ENCODE results near the gene KCTD1. TPM values are rescaled to one million over a fixed set of nuclear protein-coding genes. Genes with fewer than 3 reads are reported as not detected.

Gene KCTD1
- total RNA-seq, 2 experiments from 2014 or later, result 3.2 to 4.2 TPM

GRCh38 chr18:26547646-26548414, 523 bp downstream of the KCTD1 start:
- peak; percentile 81 for DNase-seq
- no peak overlapping the region for H3K27ac Mint-ChIP-seq
- H3K4me3 Mint-ChIP-seq, result peak overlapping the region; percentile 73
- H3K36me3 Mint-ChIP-seq (ENCODE audit: low read depth), result peaks cover 8% of the 10 kb centered on the region
- H3K9me3 Mint-ChIP-seq (ENCODE audit: low read depth), result no peaks in the 10 kb centered on the region
- POLR2A ChIA-PET, result no interaction called here
- peaks cover 34% of the 10 kb centered on the region for H3K27me3 Mint-ChIP-seq
- CTCF ChIA-PET, result interaction anchor here (0.6 to 1.4 kb wide), 7 partner anchors 20 to 268 kb away, joined by 3 to 4 read pairs (median 3); no protein-coding TSS in a partner anchor
- peak; percentile 82 for ATAC-seq
- intact Hi-C loops (cut with DNase I, micrococcal nuclease), result loop anchor here in 1 of 2 experiments (1.0 to 10.0 kb wide), 4 partner anchors 109 to 458 kb away; partner anchors contain the start of genes SS18 and TAF4B
- peaks cover 28% of the 10 kb centered on the region for H3K4me1 Mint-ChIP-seq

DNA sequence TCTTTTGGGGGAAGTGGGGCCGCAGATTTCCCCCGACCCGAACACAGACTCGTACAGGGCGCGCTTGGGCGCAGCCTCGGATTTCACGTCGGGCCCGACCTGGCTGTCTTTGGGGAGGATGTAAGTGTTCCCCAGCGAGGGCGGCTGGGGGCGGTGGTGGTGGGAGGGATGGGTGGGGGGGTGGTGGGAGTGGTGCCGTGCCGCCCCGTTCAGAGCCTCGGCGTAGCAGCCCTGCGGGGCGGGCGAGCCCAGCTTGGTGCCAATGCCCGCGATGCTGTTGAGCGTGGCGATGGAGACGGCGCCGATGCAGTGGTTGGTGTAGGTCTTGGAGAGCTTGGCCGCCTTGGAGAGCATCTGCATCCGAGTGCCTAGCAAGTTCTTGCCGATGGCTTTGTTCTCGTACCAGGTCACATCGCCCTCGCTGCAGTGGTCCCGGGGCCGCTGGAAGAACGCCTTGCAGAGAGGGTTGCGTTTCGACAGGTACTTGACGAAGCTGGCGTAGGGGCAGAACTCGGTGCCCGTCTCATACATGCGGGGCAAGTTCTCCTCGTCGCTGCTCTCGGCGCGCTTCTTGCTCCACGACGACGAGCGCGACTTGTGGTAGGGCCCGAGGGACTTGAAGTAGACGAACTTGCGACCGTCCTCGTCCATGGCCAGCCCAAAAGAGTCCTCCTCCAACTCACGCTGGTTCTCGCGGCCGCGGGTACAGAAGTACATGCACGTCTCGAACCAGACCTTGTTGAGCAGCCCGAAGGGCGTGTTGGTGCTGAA, 1.3 kb downstream of the KCTD1 start:
- CTCF ChIA-PET, result interaction anchor here (0.6 to 1.4 kb wide), 6 partner anchors 19 to 267 kb away, joined by 3 to 4 read pairs (median 3); no protein-coding TSS in a partner anchor
- ATAC-seq (no peak), DNase-seq (peak; percentile 7)
- Mint-ChIP-seq H3K27me3 (peaks cover 28% of the 10 kb centered on the region), H3K4me1 (peaks cover 28% of the 10 kb centered on the region), H3K9me3 (ENCODE audit: low read depth) (no peaks in the 10 kb centered on the region), H3K4me3 (peak overlapping the region; percentile 73), H3K27ac (no peak overlapping the region), H3K36me3 (ENCODE audit: low read depth) (peaks cover 8% of the 10 kb centered on the region)
- POLR2A ChIA-PET, result no interaction called here
- intact Hi-C loops (cut with DNase I, micrococcal nuclease), result loop anchor here in 1 of 2 experiments (5.0 to 10.0 kb wide), 2 partner anchors 165 to 322 kb away; partner anchors contain the start of gene TAF4B

DNA sequence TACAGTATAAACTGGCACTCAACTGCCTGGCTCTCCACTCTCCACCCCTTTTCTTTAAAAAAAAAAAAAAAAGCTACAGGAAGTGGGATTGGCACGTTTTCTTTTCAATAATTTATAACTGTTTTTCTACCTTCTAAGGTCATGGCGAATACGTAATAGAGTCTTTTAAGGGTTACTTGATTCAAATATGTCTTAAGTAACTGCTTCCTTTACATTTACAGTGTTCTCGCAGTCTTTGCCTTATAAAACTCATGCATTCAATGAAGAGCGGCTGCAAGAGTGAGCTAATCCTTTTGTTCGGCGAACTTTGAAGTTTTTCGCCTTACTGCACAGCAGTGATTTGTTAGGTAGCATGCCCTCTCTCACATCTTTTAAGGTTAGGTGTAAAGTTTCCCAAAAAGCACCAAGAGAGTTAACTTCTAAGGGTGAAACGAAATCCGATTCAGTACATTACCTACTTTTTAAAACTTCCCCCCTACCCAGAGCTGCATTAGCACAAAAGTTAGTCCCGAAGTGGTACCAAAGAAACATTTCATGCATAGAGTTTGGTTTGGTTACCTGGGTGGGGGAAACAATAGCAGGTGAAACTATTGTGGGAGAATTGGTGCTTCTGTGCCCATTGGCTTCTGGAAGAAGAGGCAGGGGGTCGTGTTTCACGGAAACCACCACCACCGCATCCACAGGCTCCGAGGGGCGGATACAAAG, 2.0 kb downstream of the KCTD1 start:
- ATAC-seq (no peak), DNase-seq (no peak)
- intact Hi-C loops (cut with DNase I, micrococcal nuclease), result loop anchor here in 1 of 2 experiments (5.0 to 10.0 kb wide), 2 partner anchors 164 to 322 kb away; partner anchors contain the start of gene TAF4B
- POLR2A ChIA-PET, result no interaction called here
- no peak overlapping the region for H3K27ac Mint-ChIP-seq
- peaks cover 21% of the 10 kb centered on the region for H3K27me3 Mint-ChIP-seq
- no peak overlapping the region for H3K4me3 Mint-ChIP-seq
- no peaks in the 10 kb centered on the region for H3K9me3 Mint-ChIP-seq (ENCODE audit: low read depth)
- peaks cover 8% of the 10 kb centered on the region for H3K36me3 Mint-ChIP-seq (ENCODE audit: low read depth)
- CTCF ChIA-PET, result interaction anchor here (0.7 kb wide), 1 partner anchor 207 kb away, joined by 3 read pairs; no protein-coding TSS in a partner anchor
- peaks cover 25% of the 10 kb centered on the region for H3K4me1 Mint-ChIP-seq

DNA sequence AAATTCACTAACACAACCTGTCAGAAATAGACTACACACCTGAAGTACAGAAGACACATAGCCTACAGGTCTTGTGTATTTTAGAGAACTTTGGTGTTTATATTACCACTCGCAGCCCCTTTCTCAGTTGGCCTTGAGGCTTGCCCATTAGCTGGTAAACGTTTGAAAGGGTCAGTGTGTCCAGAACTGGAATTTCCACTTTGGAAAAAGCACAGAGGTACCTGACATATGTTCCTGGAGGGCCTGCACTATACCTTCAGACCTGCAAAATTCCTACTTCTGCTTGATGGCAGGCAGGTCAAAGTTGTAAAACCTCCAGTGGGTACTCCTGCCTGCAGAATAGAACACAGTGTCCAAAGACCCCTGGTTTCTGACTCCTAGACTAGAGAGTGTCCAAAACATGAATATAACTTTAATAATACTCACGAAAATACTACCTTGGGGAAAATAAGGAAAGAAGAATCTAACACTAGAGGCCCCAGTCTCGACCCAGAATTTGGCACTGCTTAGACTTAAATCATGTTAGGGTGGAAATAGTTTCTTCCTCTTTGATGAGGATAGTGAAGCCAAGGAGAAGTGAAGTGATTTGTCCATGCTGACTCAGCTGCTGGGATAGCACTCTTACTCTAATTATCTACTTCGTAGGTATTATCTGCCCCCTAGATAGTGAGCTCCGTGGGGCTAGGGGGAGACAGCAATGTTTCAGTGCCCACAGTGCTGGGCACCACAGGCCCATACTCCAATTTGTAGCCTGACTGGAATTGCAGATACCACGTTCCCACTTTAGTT, 2.8 kb downstream of the KCTD1 start:
- DNase-seq (no peak), ATAC-seq (no peak)
- Mint-ChIP-seq H3K27me3 (peaks cover 16% of the 10 kb centered on the region), H3K4me1 (peaks cover 24% of the 10 kb centered on the region), H3K27ac (no peak overlapping the region), H3K4me3 (no peak overlapping the region), H3K9me3 (ENCODE audit: low read depth) (no peaks in the 10 kb centered on the region), H3K36me3 (ENCODE audit: low read depth) (peaks cover 8% of the 10 kb centered on the region)
- intact Hi-C loops (cut with DNase I, micrococcal nuclease), result loop anchor here in 1 of 2 experiments (5.0 to 10.0 kb wide), 2 partner anchors 163 to 321 kb away; partner anchors contain the start of gene TAF4B
- POLR2A ChIA-PET, result no interaction called here
- CTCF ChIA-PET, result interaction anchor here (0.7 kb wide), 1 partner anchor 206 kb away, joined by 3 read pairs; no protein-coding TSS in a partner anchor

GRCh38 chr18:26544451-26544850, 3.9 kb downstream of the KCTD1 start:
- no peak overlapping the region for H3K4me3 Mint-ChIP-seq
- CTCF ChIA-PET, result no interaction called here
- no peaks in the 10 kb centered on the region for H3K9me3 Mint-ChIP-seq (ENCODE audit: low read depth)
- intact Hi-C loops (cut with DNase I, micrococcal nuclease), result loop anchor here in 1 of 2 experiments (10.0 kb wide), 1 partner anchor 320 kb away; the partner anchor contains the start of gene TAF4B
- peaks cover 8% of the 10 kb centered on the region for H3K36me3 Mint-ChIP-seq (ENCODE audit: low read depth)
- DNase-seq (no peak), ATAC-seq (no peak)
- H3K4me1 Mint-ChIP-seq, result peaks cover 21% of the 10 kb centered on the region
- no peak overlapping the region for H3K27ac Mint-ChIP-seq
- POLR2A ChIA-PET, result no interaction called here
- peaks cover 8% of the 10 kb centered on the region for H3K27me3 Mint-ChIP-seq

GRCh38 chr18:26543373-26543772, 5.0 kb downstream of the KCTD1 start:
- intact Hi-C loops (cut with DNase I, micrococcal nuclease), result loop anchor here in 1 of 2 experiments (10.0 kb wide), 1 partner anchor 319 kb away; the partner anchor contains the start of gene TAF4B
- ChIA-PET POLR2A (no interaction called here), CTCF (interaction anchor here (0.5 kb wide), 1 partner anchor 482 kb away, joined by 3 read pairs; no protein-coding TSS in a partner anchor)
- Mint-ChIP-seq H3K4me3 (no peak overlapping the region), H3K4me1 (peaks cover 26% of the 10 kb centered on the region), H3K9me3 (ENCODE audit: low read depth) (no peaks in the 10 kb centered on the region), H3K27ac (no peak overlapping the region), H3K27me3 (peaks cover 8% of the 10 kb centered on the region), H3K36me3 (ENCODE audit: low read depth) (peaks cover 8% of the 10 kb centered on the region)
- no peak for ATAC-seq
- DNase-seq, result no peak

GRCh38 chr18:26540043-26540628, 8.2 kb downstream of the KCTD1 start:
- no peak overlapping the region for H3K4me3 Mint-ChIP-seq
- CTCF ChIA-PET, result interaction anchor here (0.6 kb wide), 1 partner anchor 80 kb away, joined by 4 read pairs; no protein-coding TSS in a partner anchor
- H3K27ac Mint-ChIP-seq, result no peak overlapping the region
- POLR2A ChIA-PET, result no interaction called here
- DNase-seq (no peak), ATAC-seq (no peak)
- H3K36me3 Mint-ChIP-seq (ENCODE audit: low read depth), result no peaks in the 10 kb centered on the region
- H3K4me1 Mint-ChIP-seq, result peaks cover 17% of the 10 kb centered on the region
- no peaks in the 10 kb centered on the region for H3K27me3 Mint-ChIP-seq
- intact Hi-C loops (cut with DNase I, micrococcal nuclease), result loop anchor here in 1 of 2 experiments (10.0 kb wide), 1 partner anchor 315 kb away; the partner anchor contains the start of gene TAF4B
- no peaks in the 10 kb centered on the region for H3K9me3 Mint-ChIP-seq (ENCODE audit: low read depth)

DNA sequence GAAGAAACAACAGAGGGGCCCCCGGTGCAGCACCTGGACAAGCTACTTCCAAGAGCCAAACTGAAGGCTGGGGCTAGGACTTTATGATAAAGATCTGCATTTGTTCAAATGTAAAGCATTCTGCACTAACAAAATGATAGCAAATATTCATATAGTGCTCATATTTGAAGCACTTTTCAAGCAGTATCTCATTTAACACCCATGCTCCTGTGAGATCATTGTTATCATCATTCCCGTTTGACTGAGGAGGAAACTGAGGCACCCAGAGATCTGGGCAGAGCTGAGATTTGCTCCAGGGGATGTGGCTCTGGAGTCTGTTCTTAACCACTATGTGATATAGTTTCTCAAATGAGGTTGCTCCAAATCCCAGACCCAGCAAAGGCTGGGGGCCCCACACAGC, 9.8 kb downstream of the KCTD1 start:
- ChIA-PET CTCF (no interaction called here), POLR2A (no interaction called here)
- H3K4me3 Mint-ChIP-seq, result no peak overlapping the region
- no peak for ATAC-seq
- no peak overlapping the region for H3K27ac Mint-ChIP-seq
- intact Hi-C loops (cut with DNase I, micrococcal nuclease), result no loop called here
- no peaks in the 10 kb centered on the region for H3K9me3 Mint-ChIP-seq (ENCODE audit: low read depth)
- no peaks in the 10 kb centered on the region for H3K36me3 Mint-ChIP-seq (ENCODE audit: low read depth)
- peaks cover 9% of the 10 kb centered on the region for H3K4me1 Mint-ChIP-seq
- DNase-seq, result no peak
- H3K27me3 Mint-ChIP-seq, result no peaks in the 10 kb centered on the region

DNA sequence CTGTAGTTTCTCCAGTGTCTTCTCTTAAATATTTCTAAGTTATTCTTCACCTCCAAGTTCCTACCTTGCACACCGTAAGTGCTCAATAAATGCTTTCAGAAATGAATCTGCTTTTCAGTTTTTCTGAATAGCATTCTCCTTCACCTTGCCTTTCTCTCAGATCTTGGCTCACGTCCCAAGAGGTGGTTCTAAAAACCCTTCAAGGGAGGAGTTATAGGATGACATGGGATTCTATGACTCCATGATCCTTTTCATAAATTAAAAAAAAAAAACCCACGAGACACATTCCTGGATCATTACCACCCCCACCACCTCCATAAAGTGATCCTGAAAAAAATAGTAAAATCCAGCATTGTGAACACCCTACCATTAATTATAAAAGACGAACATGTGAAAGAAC, 11.7 kb downstream of the KCTD1 start:
- intact Hi-C loops (cut with DNase I, micrococcal nuclease), result no loop called here
- CTCF ChIA-PET, result no interaction called here
- no peak for DNase-seq

DNA sequence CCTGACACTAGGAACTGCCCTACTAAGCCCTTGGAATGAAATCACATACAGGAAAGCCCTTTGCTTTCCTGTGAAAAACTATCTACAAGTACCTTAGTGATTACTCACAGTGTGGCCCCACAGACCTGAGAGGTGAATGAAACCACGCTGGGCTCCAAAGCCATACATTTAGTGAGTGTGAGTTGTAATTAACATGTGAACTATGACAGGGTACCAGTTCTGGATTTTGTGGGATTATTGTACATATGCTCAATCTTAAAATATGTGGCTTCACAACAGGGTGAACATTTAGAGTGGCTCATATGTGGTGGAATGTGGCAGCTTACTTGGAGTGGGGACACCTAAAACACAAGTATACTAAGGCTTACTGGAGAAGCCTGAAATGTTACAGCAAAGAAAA, 12.3 kb downstream of the KCTD1 start:
- Mint-ChIP-seq H3K9me3 (ENCODE audit: low read depth) (no peaks in the 10 kb centered on the region), H3K27me3 (no peaks in the 10 kb centered on the region), H3K27ac (no peak overlapping the region), H3K4me3 (no peak overlapping the region), H3K36me3 (ENCODE audit: low read depth) (no peaks in the 10 kb centered on the region), H3K4me1 (peaks cover 9% of the 10 kb centered on the region)
- DNase-seq (peak; percentile 29), ATAC-seq (peak; percentile 60)
- intact Hi-C loops (cut with DNase I, micrococcal nuclease), result no loop called here
- POLR2A ChIA-PET, result no interaction called here
- CTCF ChIA-PET, result no interaction called here

More for the DNA sequence above, 11.7 kb downstream of the KCTD1 start:
- ATAC-seq, result no peak
- POLR2A ChIA-PET, result no interaction called here
- Mint-ChIP-seq H3K4me3 (no peak overlapping the region), H3K27me3 (no peaks in the 10 kb centered on the region), H3K27ac (no peak overlapping the region), H3K9me3 (ENCODE audit: low read depth) (no peaks in the 10 kb centered on the region), H3K4me1 (peaks cover 9% of the 10 kb centered on the region), H3K36me3 (ENCODE audit: low read depth) (no peaks in the 10 kb centered on the region)
